A673 (cell line): ENCODE measurements around the gene QKI. TPM values are rescaled to one million over a fixed set of nuclear protein-coding genes. Genes with fewer than 3 reads are reported as not detected.

Experiments
- BruUV-seq: library from RNA; stranded (reverse); fragments of 400-500 nt; replicated peaks from 2 replicates; lab custom pipeline; 2021; lab: Mats Ljungman, UMichigan
- CTCF ChIA-PET: fragments of 300-600 bp; sonication (Branson Sonifier 250); formaldehyde crosslinking; loops from one replicate; lab custom pipeline; 2022; ENCODE audit warnings: antibody characterized with exemption; lab: Charles Lee
- POLR2A ChIA-PET: fragments of 300-600 bp; sonication (Branson Sonifier 250); formaldehyde crosslinking; loops from one replicate; lab custom pipeline; 2022; ENCODE audit warnings: antibody characterized with exemption; ENCODE audit not compliant: low non-redundant PET; lab: Charles Lee
- DNase-seq: peaks from one replicate; pipeline ENCODE4 v3.0.0-alpha.2; 2015; ENCODE audit warnings: low spot score
- H3K27ac ChIP-seq: fragments of 200-600 bp; sonication (generic); 2 replicates; pipeline ENCODE4 v1.5.1; 2016; ENCODE audit warnings: mixed run types, low read depth, mild to moderate bottlenecking, mixed read lengths, antibody characterized with exemption, low read length; ENCODE audit not compliant: poor library complexity, severe bottlenecking
- H3K27me3 ChIP-seq: fragments of 200-600 bp; sonication (generic); replicated peaks from 2 replicates; pipeline ENCODE4 v1.6.1; 2017; ENCODE audit warnings: mixed run types, low read depth, mild to moderate bottlenecking, mixed read lengths, antibody characterized with exemption, low read length; ENCODE audit not compliant: insufficient read depth, poor library complexity
- H3K36me3 ChIP-seq: fragments of 200-600 bp; sonication (generic); 2 replicates; pipeline ENCODE4 v1.6.1; 2016; ENCODE audit warnings: mixed run types, mild to moderate bottlenecking, mixed read lengths, antibody characterized with exemption, low read length; ENCODE audit not compliant: insufficient read depth, poor library complexity, severe bottlenecking
- H3K4me1 ChIP-seq: fragments of 200-600 bp; sonication (generic); 2 replicates; pipeline ENCODE4 v1.6.1; 2017; ENCODE audit warnings: mixed run types, mild to moderate bottlenecking, mixed read lengths, antibody characterized with exemption, low read length; ENCODE audit not compliant: insufficient read depth, poor library complexity, severe bottlenecking
- H3K4me3 ChIP-seq: fragments of 200-600 bp; sonication (generic); 2 replicates; pipeline ENCODE4 v1.5.1; 2016; ENCODE audit warnings: low read depth, mixed run types, mild to moderate bottlenecking, mixed read lengths, low read length; ENCODE audit not compliant: poor library complexity, severe bottlenecking
- H3K9me3 ChIP-seq: fragments of 200-600 bp; sonication (generic); 2 replicates; pipeline ENCODE4 v1.6.1; 2016; ENCODE audit warnings: mixed run types, low read depth, mild to moderate bottlenecking, mixed read lengths, antibody characterized with exemption, low read length; ENCODE audit not compliant: poor library complexity, severe bottlenecking
- CTCF ChIP-seq: fragments of 300-800, 200-600 bp; sonication (generic); conservative IDR thresholded peaks from 2 replicates; pipeline ENCODE4 v1.5.1; 2017; ENCODE audit warnings: low read depth, mild to moderate bottlenecking, antibody characterized with exemption, low read length, moderate library complexity, mixed read lengths
- EZH2 ChIP-seq: fragments of 200-600 bp; sonication (generic); IDR thresholded peaks from 2 replicates; pipeline ENCODE4 v1.6.1; 2017; ENCODE audit warnings: borderline replicate concordance, low read depth, mild to moderate bottlenecking, mixed read lengths, antibody characterized with exemption, low read length; ENCODE audit not compliant: poor library complexity, severe bottlenecking
- intact Hi-C: fragments of 100-400 bp; cut with micrococcal nuclease; formaldehyde crosslinking; loops from one replicate; pipeline ENCODE4 v1.10.0; 2022; ENCODE audit not compliant: unreplicated experiment
- total RNA-seq: library from RNA; stranded (reverse); gene quantifications from 2 replicates; pipeline ENCODE4 v1.2.3, GENCODE V29; 2021

Gene QKI
- total RNA-seq, 1 experiment from 2014 or later: 128 TPM

- CTCF ChIA-PET: no interaction called here
- Histone ChIP-seq H3K9me3 (no peaks in the 10 kb centered on the region), H3K27me3 (no peaks in the 10 kb centered on the region), H3K36me3 (peaks cover 7% of the 10 kb centered on the region), H3K27ac (no peak overlapping the region), H3K4me1 (no peaks in the 10 kb centered on the region), H3K4me3 (no peak overlapping the region)
- POLR2A ChIA-PET: no interaction called here
- TF ChIP-seq EZH2 (no peak), CTCF (no peak)
- no peak for DNase-seq
- BruUV-seq: no TSS peak
- intact Hi-C loops: no loop called here
These were observed 150.6 kb downstream of the QKI start for GRCh38 chr6:163565140-163565539.

GRCh38 chr6:163566056-163566455 lies 151.5 kb downstream of the QKI start:
- ChIA-PET CTCF (no interaction called here), POLR2A (no interaction called here)
- Histone ChIP-seq H3K9me3 (no peaks in the 10 kb centered on the region), H3K27ac (no peak overlapping the region), H3K4me1 (no peaks in the 10 kb centered on the region), H3K4me3 (no peak overlapping the region), H3K27me3 (no peaks in the 10 kb centered on the region), H3K36me3 (peaks cover 13% of the 10 kb centered on the region)
- DNase-seq: no peak
- BruUV-seq: no TSS peak
- intact Hi-C loops: no loop called here
- TF ChIP-seq CTCF (no peak), EZH2 (no peak)

- H3K9me3 ChIP-seq: no peaks in the 10 kb centered on the region
- no peak for DNase-seq
- H3K27me3 ChIP-seq: no peaks in the 10 kb centered on the region
- CTCF ChIA-PET: no interaction called here
- H3K4me1 ChIP-seq: no peaks in the 10 kb centered on the region
- H3K36me3 ChIP-seq: peaks cover 13% of the 10 kb centered on the region
- no peak overlapping the region for H3K4me3 ChIP-seq
- TF ChIP-seq EZH2 (no peak), CTCF (no peak)
- POLR2A ChIA-PET: no interaction called here
- intact Hi-C loops: no loop called here
- H3K27ac ChIP-seq: no peak overlapping the region
- BruUV-seq: no TSS peak
These were observed 153.8 kb downstream of the QKI start for GRCh38 chr6:163568275-163568674.
